Measurements from ENCODE around the gene ITPR1.

Gene ITPR1

GRCh38 chr3:4716266-4716665, 223.1 kb downstream of the ITPR1 start (continued):
- TF ChIP-seq TSHZ2 (CRISPR knock-in tag; IDR thresholded peaks at IDR 0.05) = no peak
- no peak for TF ChIP-seq ZC3H10 (CRISPR knock-in tag; IDR thresholded peaks at IDR 0.05)
- no peak for TF ChIP-seq OSR1 (CRISPR knock-in tag; IDR thresholded peaks at IDR 0.05)

DNA sequence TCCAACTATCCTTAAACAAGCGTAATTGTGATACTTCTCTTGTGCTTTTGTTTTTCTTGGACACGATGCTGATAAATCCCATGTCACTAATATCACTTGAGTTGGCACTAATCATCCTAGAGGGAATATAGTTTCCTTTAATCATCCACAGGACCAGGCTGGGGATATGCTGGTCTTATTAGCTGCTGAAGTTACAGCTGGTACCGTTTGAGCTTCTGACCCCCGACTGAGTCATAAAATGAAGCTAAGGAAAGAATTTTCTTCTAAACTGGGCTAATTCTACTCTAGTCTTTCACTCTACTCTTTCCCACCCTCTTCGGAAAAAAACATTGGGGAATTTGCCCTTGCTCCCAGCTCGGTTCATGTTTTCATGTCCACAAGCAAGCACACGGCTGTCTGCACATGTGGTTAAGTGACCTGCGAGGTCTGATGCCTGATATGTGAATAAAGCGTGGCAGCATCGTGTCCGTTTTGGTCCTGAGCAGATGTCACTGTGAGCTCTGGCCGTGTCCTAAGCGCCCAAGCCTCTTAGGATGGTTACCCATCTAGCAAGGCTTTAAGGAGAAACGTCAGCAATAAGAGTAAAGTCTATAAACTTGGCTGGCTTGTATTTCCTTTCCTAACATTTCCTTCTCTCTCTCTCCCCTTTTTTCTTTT, 223.7 kb downstream of the ITPR1 start:
- no peak for TF ChIP-seq ESRRG (CRISPR knock-in tag; IDR thresholded peaks at IDR 0.05)
- TF ChIP-seq SNAI2 (CRISPR knock-in tag; IDR thresholded peaks at IDR 0.05) = no peak
- no peak for TF ChIP-seq PPARA (CRISPR knock-in tag; IDR thresholded peaks at IDR 0.05; ENCODE audit: borderline replicate concordance)
- no peak for TF ChIP-seq ZNF70 (CRISPR knock-in tag; IDR thresholded peaks at IDR 0.05)
- TF ChIP-seq TCF4 (CRISPR knock-in tag; IDR thresholded peaks at IDR 0.05; ENCODE audit: borderline replicate concordance) = no peak
- no peak for TF ChIP-seq TSHZ2 (CRISPR knock-in tag; IDR thresholded peaks at IDR 0.05)
- no peak for TF ChIP-seq ZNF565 (CRISPR knock-in tag; conservative IDR thresholded peaks at IDR 0.05; ENCODE audit: low read depth)
- TF ChIP-seq PATZ1 (CRISPR knock-in tag; IDR thresholded peaks at IDR 0.05; ENCODE audit: borderline replicate concordance) = no peak
- TF ChIP-seq, protein P1, sequence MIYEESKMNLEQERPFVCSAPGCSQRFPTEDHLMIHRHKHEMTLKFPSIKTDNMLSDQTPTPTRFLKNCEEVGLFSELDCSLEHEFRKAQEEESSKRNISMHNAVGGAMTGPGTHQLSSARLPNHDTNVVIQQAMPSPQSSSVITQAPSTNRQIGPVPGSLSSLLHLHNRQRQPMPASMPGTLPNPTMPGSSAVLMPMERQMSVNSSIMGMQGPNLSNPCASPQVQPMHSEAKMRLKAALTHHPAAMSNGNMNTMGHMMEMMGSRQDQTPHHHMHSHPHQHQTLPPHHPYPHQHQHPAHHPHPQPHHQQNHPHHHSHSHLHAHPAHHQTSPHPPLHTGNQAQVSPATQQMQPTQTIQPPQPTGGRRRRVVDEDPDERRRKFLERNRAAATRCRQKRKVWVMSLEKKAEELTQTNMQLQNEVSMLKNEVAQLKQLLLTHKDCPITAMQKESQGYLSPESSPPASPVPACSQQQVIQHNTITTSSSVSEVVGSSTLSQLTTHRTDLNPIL (CRISPR knock-in tag; IDR thresholded peaks at IDR 0.05; ENCODE audit: low read depth) = no peak
- ATAC-seq = peak; percentile 31

- TF ChIP-seq ZFP3 (CRISPR knock-in tag; IDR thresholded peaks at IDR 0.05) (no peak), ESRRG (CRISPR knock-in tag; IDR thresholded peaks at IDR 0.05) (no peak), SNAI2 (CRISPR knock-in tag; IDR thresholded peaks at IDR 0.05) (no peak), PPARA (CRISPR knock-in tag; IDR thresholded peaks at IDR 0.05; ENCODE audit: borderline replicate concordance) (no peak), ARNTL (CRISPR knock-in tag; IDR thresholded peaks at IDR 0.05; ENCODE audit: borderline replicate concordance, low read depth) (no peak), TCF4 (CRISPR knock-in tag; IDR thresholded peaks at IDR 0.05; ENCODE audit: borderline replicate concordance) (no peak), ZNF70 (CRISPR knock-in tag; IDR thresholded peaks at IDR 0.05) (no peak), ISL1 (CRISPR knock-in tag; IDR thresholded peaks at IDR 0.05) (no peak), ZNF8 (CRISPR knock-in tag; IDR thresholded peaks at IDR 0.05) (no peak), GLIS3 (CRISPR knock-in tag; IDR thresholded peaks at IDR 0.05) (no peak), CSDC2 (CRISPR knock-in tag; IDR thresholded peaks at IDR 0.05) (no peak), POU6F1 (CRISPR knock-in tag; IDR thresholded peaks at IDR 0.05; ENCODE audit: borderline replicate concordance, low read depth) (no peak), PATZ1 (CRISPR knock-in tag; IDR thresholded peaks at IDR 0.05; ENCODE audit: borderline replicate concordance) (no peak), ZC3H10 (CRISPR knock-in tag; IDR thresholded peaks at IDR 0.05) (no peak), ZNF565 (CRISPR knock-in tag; conservative IDR thresholded peaks at IDR 0.05; ENCODE audit: low read depth) (no peak), RARB (CRISPR knock-in tag; IDR thresholded peaks at IDR 0.05) (no peak), TOX (CRISPR knock-in tag; IDR thresholded peaks at IDR 0.05; ENCODE audit: borderline replicate concordance) (no peak)
- TF ChIP-seq, protein P2, sequence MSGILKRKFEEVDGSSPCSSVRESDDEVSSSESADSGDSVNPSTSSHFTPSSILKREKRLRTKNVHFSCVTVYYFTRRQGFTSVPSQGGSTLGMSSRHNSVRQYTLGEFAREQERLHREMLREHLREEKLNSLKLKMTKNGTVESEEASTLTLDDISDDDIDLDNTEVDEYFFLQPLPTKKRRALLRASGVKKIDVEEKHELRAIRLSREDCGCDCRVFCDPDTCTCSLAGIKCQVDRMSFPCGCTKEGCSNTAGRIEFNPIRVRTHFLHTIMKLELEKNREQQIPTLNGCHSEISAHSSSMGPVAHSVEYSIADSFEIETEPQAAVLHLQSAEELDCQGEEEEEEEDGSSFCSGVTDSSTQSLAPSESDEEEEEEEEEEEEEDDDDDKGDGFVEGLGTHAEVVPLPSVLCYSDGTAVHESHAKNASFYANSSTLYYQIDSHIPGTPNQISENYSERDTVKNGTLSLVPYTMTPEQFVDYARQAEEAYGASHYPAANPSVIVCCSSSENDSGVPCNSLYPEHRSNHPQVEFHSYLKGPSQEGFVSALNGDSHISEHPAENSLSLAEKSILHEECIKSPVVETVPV (CRISPR knock-in tag; IDR thresholded peaks at IDR 0.05) = no peak
- ATAC-seq = no peak
Observed at GRCh38 chr3:4717363-4717740, 224.2 kb downstream of the ITPR1 start.

Data from SK-N-SH treated with all-trans-retinoic acid at 6 μM for 48 hours (cell line).